ENCODE measurements around the gene STUB1. TPM values are rescaled to one million over a fixed set of nuclear protein-coding genes. Genes with fewer than 3 reads are reported as not detected.

The STUB1 gene
- total RNA-seq, 4 donors from 2014 or later, result 51.9 to 190 (median 134) TPM

GRCh38 chr16:707062-707538, 26.9 kb downstream of the STUB1 start:
- intact Hi-C loops (cut with DNase I; ENCODE audit: low total_unique reads) (loop anchor here (5.0 kb wide), 1 partner anchor 180 kb away; no protein-coding TSS in a partner anchor), in situ Hi-C loops (cut with MboI; ENCODE audit: low pct_ligation_motif_present in 1 of 4, low pct_unique_long_range_greater_than_20kb in 1 of 4, low sequenced_read_pairs in 3 of 4) (no loop called here)
- Histone ChIP-seq H3K9me3 (no peaks in the 10 kb centered on the region), H3K4me3 (no peak overlapping the region), H3K36me3 (no peaks in the 10 kb centered on the region), H3K4me1 (peaks cover 0 to 9% (median 6%) of the 10 kb centered on the region in 4 donors), H3K27ac (no peak overlapping the region), H3K27me3 (peaks cover 98% of the 10 kb centered on the region)
- DNase-seq, result no peak
- WGBS, 2 donors (ENCODE audit: low coverage in 1 of 2), result 16% methylated on average over 14 of the region's 14 CpGs; no CpG with 5 or more reads in 1 of the 2 donors
- no peak for TF ChIP-seq POLR2AphosphoS5 (IDR thresholded peaks at IDR 0.05)
- TF ChIP-seq POLR2A (IDR thresholded peaks at IDR 0.05), result no peak
- TF ChIP-seq EP300 (IDR thresholded peaks at IDR 0.05; ENCODE audit: low read depth), result no peak
- TF ChIP-seq CTCF (IDR thresholded peaks at IDR 0.05), result no peak

DNA sequence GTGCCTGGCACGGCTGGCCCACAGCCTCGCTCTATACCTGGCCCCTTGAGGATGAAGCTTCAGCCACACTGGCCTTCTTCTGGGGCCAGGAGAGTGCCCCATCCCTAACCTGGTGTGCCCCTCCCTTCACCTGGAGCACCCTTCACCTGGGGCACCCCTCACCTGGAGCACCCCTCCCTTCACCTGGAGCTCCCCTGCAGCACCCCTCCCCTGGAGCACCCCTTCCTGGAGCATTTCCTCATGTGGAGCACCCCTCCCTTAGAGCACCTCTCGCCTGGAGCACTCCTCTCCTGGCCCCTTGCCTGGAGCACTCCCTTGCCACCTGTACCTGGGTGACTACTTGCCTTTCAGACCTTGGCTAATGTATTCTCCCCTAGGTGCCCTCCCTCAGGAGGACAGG, 27.8 kb downstream of the STUB1 start:
- WGBS, 2 donors (ENCODE audit: low coverage in 1 of 2), result 40 to 50% methylated on average over 1 to 3 of the region's 3 CpGs
- Histone ChIP-seq H3K36me3 (no peaks in the 10 kb centered on the region), H3K27ac (no peak overlapping the region), H3K9me3 (no peaks in the 10 kb centered on the region), H3K4me3 (no peak overlapping the region), H3K27me3 (peaks cover 89% of the 10 kb centered on the region), H3K4me1 (peaks cover 0 to 9% (median 6%) of the 10 kb centered on the region in 4 donors)
- in situ Hi-C loops (cut with MboI; ENCODE audit: low pct_ligation_motif_present in 1 of 4, low pct_unique_long_range_greater_than_20kb in 1 of 4, low sequenced_read_pairs in 3 of 4), result no loop called here
- no peak for DNase-seq
- TF ChIP-seq CTCF (IDR thresholded peaks at IDR 0.05), result no peak
- TF ChIP-seq EP300 (IDR thresholded peaks at IDR 0.05; ENCODE audit: low read depth), result no peak
- no peak for TF ChIP-seq POLR2AphosphoS5 (IDR thresholded peaks at IDR 0.05)
- no peak for TF ChIP-seq POLR2A (IDR thresholded peaks at IDR 0.05)
- intact Hi-C loops (cut with DNase I; ENCODE audit: low total_unique reads), result loop anchor here (5.0 kb wide), 1 partner anchor 179 kb away; no protein-coding TSS in a partner anchor

DNA sequence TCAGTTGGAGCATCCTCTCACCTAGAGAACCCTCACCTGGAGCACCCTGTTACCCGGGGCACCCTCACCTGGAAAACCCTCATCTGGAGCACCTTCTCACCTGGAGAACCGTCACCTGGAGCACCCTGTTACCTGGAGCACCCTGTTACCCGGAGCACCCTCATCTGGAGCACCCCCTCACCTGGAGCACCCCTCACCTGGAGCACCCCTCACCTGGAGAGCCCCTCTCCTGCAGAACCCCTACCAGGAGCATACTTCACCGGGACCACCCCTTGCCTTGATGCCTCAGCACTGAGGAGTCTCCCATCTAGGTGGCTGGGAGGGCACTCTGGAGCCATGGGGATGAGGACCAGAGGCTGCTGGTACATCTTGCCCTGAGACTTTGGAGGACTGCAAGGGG, 28.7 kb downstream of the STUB1 start:
- no peak for DNase-seq
- peaks cover 86% of the 10 kb centered on the region for H3K27me3 ChIP-seq
- intact Hi-C loops (cut with DNase I; ENCODE audit: low total_unique reads) (loop anchor here (5.0 kb wide), 1 partner anchor 178 kb away; no protein-coding TSS in a partner anchor), in situ Hi-C loops (cut with MboI; ENCODE audit: low pct_ligation_motif_present in 1 of 4, low pct_unique_long_range_greater_than_20kb in 1 of 4, low sequenced_read_pairs in 3 of 4) (no loop called here)
- H3K4me1 ChIP-seq, result peaks cover 0 to 9% (median 6%) of the 10 kb centered on the region in 4 donors
- no peaks in the 10 kb centered on the region for H3K9me3 ChIP-seq
- no peaks in the 10 kb centered on the region for H3K36me3 ChIP-seq
- 60 to 85% methylated on average over 1 to 3 of the region's 4 CpGs for WGBS, 2 donors (ENCODE audit: low coverage in 1 of 2)
- no peak overlapping the region for H3K27ac ChIP-seq
- H3K4me3 ChIP-seq, result no peak overlapping the region
- TF ChIP-seq POLR2A (IDR thresholded peaks at IDR 0.05), result no peak

- intact Hi-C loops (cut with DNase I; ENCODE audit: low total_unique reads), result loop anchor here (5.0 kb wide), 2 partner anchors 77 to 177 kb away; partner anchors contain the start of genes CHTF18 and RPUSD1
- no peak overlapping the region for H3K4me3 ChIP-seq
- peaks cover 0 to 17% (median 11%) of the 10 kb centered on the region in 4 donors for H3K4me1 ChIP-seq
- no peaks in the 10 kb centered on the region for H3K9me3 ChIP-seq
- TF ChIP-seq EP300 (IDR thresholded peaks at IDR 0.05; ENCODE audit: low read depth) (no peak), CTCF (IDR thresholded peaks at IDR 0.05) (no peak), POLR2A (IDR thresholded peaks at IDR 0.05) (no peak), POLR2AphosphoS5 (IDR thresholded peaks at IDR 0.05) (no peak)
- H3K36me3 ChIP-seq, result no peaks in the 10 kb centered on the region
- 26% methylated on average over 30 of the region's 30 CpGs; no CpG with 5 or more reads in 1 of the 2 donors for WGBS, 2 donors (ENCODE audit: low coverage in 1 of 2)
- in situ Hi-C loops (cut with MboI; ENCODE audit: low pct_ligation_motif_present in 1 of 4, low pct_unique_long_range_greater_than_20kb in 1 of 4, low sequenced_read_pairs in 3 of 4), result loop anchor here in 2 of 4 donors (5.0 to 10.0 kb wide), 2 partner anchors 75 to 77 kb away; partner anchors contain the start of genes CHTF18 (in 2 of the 2) and RPUSD1 (in 2 of the 2)
- no peak for DNase-seq
- H3K27ac ChIP-seq, result no peak overlapping the region
- H3K27me3 ChIP-seq, result peaks cover 85% of the 10 kb centered on the region
Observed at GRCh38 chr16:709566-710499, 29.6 kb downstream of the STUB1 start.

Data from transverse colon (tissue), 4 donors.